Natural killer cell treated with Interleukin-12 subunit alpha and Interleukin-12 subunit beta and Interleukin-15 and Interleukin-18, amount 100 ng/mL, for 72 hours (primary cell): ENCODE measurements around the gene MEIS1. TPM values are rescaled to one million over a fixed set of nuclear protein-coding genes. Genes with fewer than 3 reads are reported as not detected.

Experiments used
- ATAC-seq, 2 donors: fragments of 150-1000 bp; cut with Tn5 transposase in 1 of 2; sonication (Bioruptor Pico), chemical (Tn5 transposase) in 1 of 2; 2 replicates each; pipeline ENCODE4 v1.10.0; 2021
- DNase-seq: peaks from one replicate; pipeline ENCODE4 v3.0.0; 2022; ENCODE audit warnings: low spot score
- H3K27ac Mint-ChIP-seq, 2 donors: 1 replicate in 1 of 2; 2 replicates in 1 of 2; pipeline ENCODE4 v1.8.0; 2022; ENCODE audit warnings: mixed read lengths in 2 of 2, mild to moderate bottlenecking in 1 of 2, moderate library complexity in 1 of 2
- H3K27me3 Mint-ChIP-seq, 2 donors: 1 replicate in 1 of 2; 2 replicates in 1 of 2; pipeline ENCODE4 v1.8.0; 2022; ENCODE audit warnings: mixed read lengths in 2 of 2
- H3K36me3 Mint-ChIP-seq: one replicate; pipeline ENCODE4 v1.8.0; 2022; ENCODE audit warnings: mixed read lengths
- H3K4me1 Mint-ChIP-seq, 2 donors: 1 replicate in 1 of 2; 2 replicates in 1 of 2; pipeline ENCODE4 v1.8.0; 2022; ENCODE audit warnings: low read depth in 2 of 2, mixed read lengths in 2 of 2, mild to moderate bottlenecking in 1 of 2
- H3K4me3 Mint-ChIP-seq: one replicate; pipeline ENCODE4 v1.8.0; 2022; ENCODE audit warnings: mixed read lengths
- H3K9me3 Mint-ChIP-seq: 2 replicates; pipeline ENCODE4 v1.8.0; 2022; ENCODE audit warnings: mixed read lengths
- total RNA-seq, 2 donors: library from RNA; stranded (reverse); gene quantifications; one replicate each; pipeline ENCODE4 v1.2.3, GENCODE V29; 2022

The MEIS1 gene
- total RNA-seq, 2 donors from 2014 or later: 0.53 to 3.6 TPM

DNA sequence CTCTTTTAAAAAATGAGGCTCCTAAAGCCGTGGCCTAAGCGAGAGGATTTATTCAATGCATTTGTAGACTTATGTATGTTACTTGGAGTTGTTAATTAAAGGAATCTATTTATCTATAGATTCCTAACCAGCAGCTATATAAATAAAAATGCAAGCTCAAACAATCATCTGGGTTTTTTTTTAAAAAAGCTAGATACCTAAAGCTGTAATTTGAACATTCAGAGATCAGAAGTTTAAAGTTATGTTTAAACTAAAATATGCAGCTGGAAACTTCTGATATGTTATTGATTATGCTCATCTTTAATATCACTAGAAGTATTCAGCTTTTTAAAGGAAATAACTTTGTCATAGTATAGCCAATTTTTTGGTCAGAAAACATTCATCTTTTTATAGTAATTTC is 1.0 kb downstream of the MEIS1 start:
- Mint-ChIP-seq H3K36me3 (peaks cover 4% of the 10 kb centered on the region), H3K4me1 (peaks cover 24 to 25% of the 10 kb centered on the region in 2 donors), H3K9me3 (no peaks in the 10 kb centered on the region), H3K27ac (no peak overlapping the region), H3K27me3 (peaks cover 48 to 75% of the 10 kb centered on the region in 2 donors), H3K4me3 (peak overlapping the region; percentile 87)
- DNase-seq (no peak), ATAC-seq (no peak)

- Mint-ChIP-seq H3K4me1 (peaks cover 24 to 25% of the 10 kb centered on the region in 2 donors), H3K9me3 (no peaks in the 10 kb centered on the region), H3K27me3 (peaks cover 52 to 75% of the 10 kb centered on the region in 2 donors), H3K4me3 (no peak overlapping the region), H3K36me3 (peaks cover 4% of the 10 kb centered on the region), H3K27ac (no peak overlapping the region)
- DNase-seq (no peak), ATAC-seq (no peak)
Measured at GRCh38 chr2:66436581-66437001, 1.7 kb downstream of the MEIS1 start.

GRCh38 chr2:66437109-66437690 is 2.3 kb downstream of the MEIS1 start:
- H3K27me3 Mint-ChIP-seq: peaks cover 54 to 75% of the 10 kb centered on the region in 2 donors
- DNase-seq: no peak
- no peak overlapping the region for H3K27ac Mint-ChIP-seq
- H3K4me3 Mint-ChIP-seq: peak overlapping the region; percentile 26
- peaks cover 4% of the 10 kb centered on the region for H3K36me3 Mint-ChIP-seq
- peaks cover 24 to 25% of the 10 kb centered on the region in 2 donors for H3K4me1 Mint-ChIP-seq
- no peaks in the 10 kb centered on the region for H3K9me3 Mint-ChIP-seq
- ATAC-seq: no peak

DNA sequence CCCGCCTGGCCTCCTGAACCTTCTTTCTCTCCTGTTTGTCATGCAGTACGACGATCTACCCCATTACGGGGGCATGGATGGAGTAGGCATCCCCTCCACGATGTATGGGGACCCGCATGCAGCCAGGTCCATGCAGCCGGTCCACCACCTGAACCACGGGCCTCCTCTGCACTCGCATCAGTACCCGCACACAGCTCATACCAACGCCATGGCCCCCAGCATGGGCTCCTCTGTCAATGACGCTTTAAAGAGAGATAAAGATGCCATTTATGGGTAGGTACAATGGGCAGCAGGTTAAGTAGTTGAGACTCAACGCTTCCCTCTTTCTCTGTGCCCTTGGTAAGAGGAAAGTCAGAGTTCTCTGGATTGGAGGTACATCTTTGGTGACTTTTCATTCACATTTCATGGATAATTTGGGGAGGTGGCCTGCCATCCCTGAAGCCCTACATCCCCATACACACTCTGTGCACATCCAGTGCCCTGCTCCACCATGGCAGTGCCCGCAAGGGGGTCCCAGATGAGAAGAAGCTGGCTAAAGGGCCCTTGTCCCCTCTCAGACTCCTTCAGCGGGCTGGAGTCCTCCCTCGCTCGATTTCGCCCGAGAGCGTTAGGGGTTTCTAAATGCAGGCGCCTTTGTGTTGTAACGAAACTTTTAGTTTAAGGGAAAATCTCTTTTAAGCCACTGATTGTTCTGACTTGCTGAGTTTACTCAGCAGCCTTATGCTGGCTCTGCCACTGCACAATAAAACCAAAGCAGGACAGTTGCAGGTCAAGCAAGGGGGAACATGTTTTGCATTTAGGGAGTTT is 3.0 kb downstream of the MEIS1 start:
- peak overlapping the region; percentile 26 for H3K4me3 Mint-ChIP-seq
- H3K36me3 Mint-ChIP-seq: peaks cover 4% of the 10 kb centered on the region
- H3K4me1 Mint-ChIP-seq: peaks cover 20% of the 10 kb centered on the region in 2 donors
- no peak overlapping the region for H3K27ac Mint-ChIP-seq
- no peaks in the 10 kb centered on the region for H3K9me3 Mint-ChIP-seq
- ATAC-seq: no peak
- DNase-seq: no peak
- peaks cover 53 to 68% of the 10 kb centered on the region in 2 donors for H3K27me3 Mint-ChIP-seq

GRCh38 chr2:66438498-66438833 is 3.5 kb downstream of the MEIS1 start:
- ATAC-seq: no peak
- H3K4me1 Mint-ChIP-seq: peaks cover 18 to 19% of the 10 kb centered on the region in 2 donors

GRCh38 chr2:66438891-66439811 is 4.2 kb downstream of the MEIS1 start:
- ATAC-seq: no peak
- peak overlapping the region; percentile 55 for H3K4me3 Mint-ChIP-seq
- peaks cover 14 to 16% of the 10 kb centered on the region in 2 donors for H3K4me1 Mint-ChIP-seq
- no peak overlapping the region for H3K27ac Mint-ChIP-seq
- H3K27me3 Mint-ChIP-seq: peaks cover 53 to 58% of the 10 kb centered on the region in 2 donors
- no peaks in the 10 kb centered on the region for H3K36me3 Mint-ChIP-seq
- H3K9me3 Mint-ChIP-seq: no peaks in the 10 kb centered on the region
- DNase-seq: no peak

More at GRCh38 chr2:66438498-66438833, 3.5 kb downstream of the MEIS1 start:
- H3K27ac Mint-ChIP-seq: no peak overlapping the region
- peaks cover 52 to 63% of the 10 kb centered on the region in 2 donors for H3K27me3 Mint-ChIP-seq
- no peak for DNase-seq
- no peaks in the 10 kb centered on the region for H3K9me3 Mint-ChIP-seq
- H3K4me3 Mint-ChIP-seq: no peak overlapping the region
- H3K36me3 Mint-ChIP-seq: peaks cover 2% of the 10 kb centered on the region

DNA sequence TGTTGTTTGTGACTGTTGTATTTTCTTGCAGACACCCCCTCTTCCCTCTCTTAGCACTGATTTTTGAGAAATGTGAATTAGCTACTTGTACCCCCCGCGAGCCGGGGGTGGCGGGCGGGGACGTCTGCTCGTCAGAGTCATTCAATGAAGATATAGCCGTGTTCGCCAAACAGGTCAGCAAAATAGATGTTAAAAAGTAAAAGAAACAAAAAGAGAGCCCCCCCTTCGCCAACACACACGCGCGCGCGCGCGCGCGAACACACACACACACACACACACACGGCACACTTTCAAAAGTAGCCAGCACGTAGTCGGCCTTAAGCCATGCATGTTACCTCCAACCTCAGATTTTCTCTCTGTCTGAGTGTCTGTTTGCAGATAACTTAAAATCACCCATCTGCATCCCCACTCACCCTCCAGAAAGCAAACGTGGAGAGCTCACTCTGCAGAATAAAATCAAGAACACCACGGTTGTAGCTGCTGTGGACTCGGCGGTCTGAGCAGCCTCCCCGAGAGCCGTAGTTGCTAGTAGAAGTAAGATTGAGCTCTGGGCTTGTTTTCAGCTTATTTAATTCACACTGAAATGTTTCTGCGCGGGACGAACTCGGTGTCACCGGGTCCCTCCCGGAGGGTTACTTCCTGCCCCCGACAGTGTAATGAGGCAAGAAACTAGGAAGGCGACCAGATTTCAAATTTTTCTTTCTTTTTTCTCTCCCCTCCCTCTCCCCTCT is 5.1 kb downstream of the MEIS1 start:
- peaks cover 7% of the 10 kb centered on the region in 2 donors for H3K4me1 Mint-ChIP-seq
- H3K9me3 Mint-ChIP-seq: no peaks in the 10 kb centered on the region
- H3K36me3 Mint-ChIP-seq: no peaks in the 10 kb centered on the region
- peaks cover 46 to 49% of the 10 kb centered on the region in 2 donors for H3K27me3 Mint-ChIP-seq
- DNase-seq (no peak), ATAC-seq (no peak)
- H3K4me3 Mint-ChIP-seq: peak overlapping the region; percentile 55
- no peak overlapping the region for H3K27ac Mint-ChIP-seq

DNA sequence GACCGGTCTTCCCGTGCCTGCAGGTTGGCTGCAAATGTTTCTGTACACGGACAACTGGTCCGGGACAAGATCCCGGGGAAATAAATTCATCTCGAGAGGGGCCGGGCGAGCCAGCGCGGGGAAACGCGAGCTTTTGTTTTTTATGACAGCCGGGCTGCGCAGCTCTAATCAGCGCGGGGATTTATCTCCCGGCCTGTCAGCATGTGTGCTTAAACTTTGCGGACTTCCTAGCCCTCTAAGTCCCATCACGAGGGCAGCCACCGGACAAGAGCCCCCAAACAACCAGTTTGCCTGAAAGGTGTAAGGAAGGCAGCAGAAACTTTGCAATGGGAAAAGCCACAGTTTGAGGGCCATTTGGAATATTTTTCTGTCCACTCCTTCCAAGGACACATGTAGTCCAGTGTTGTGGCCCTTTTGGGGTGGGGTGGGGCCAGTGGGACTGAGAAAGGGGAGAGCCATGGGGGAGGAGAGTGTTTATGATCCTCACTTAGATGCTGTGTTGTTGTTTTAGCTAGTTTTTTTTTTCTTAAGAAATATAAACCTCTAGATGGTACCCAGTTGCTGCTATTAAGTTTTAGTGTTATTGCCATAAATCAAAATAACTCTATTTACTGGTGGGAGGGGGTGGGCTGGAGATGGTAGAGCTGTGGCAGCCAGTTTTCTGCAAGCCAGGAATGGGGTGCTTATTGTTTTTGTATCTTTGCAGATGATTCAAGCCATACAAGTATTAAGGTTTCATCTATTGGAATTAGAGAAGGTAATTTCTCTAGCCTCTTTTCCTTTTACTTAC is 6.0 kb downstream of the MEIS1 start:
- ATAC-seq (no peak), DNase-seq (no peak)
- no peak overlapping the region for H3K4me3 Mint-ChIP-seq
- no peaks in the 10 kb centered on the region for H3K36me3 Mint-ChIP-seq
- H3K4me1 Mint-ChIP-seq: peaks cover 0 to 3% of the 10 kb centered on the region in 2 donors
- H3K9me3 Mint-ChIP-seq: no peaks in the 10 kb centered on the region
- no peak overlapping the region for H3K27ac Mint-ChIP-seq
- H3K27me3 Mint-ChIP-seq: peaks cover 38 to 40% of the 10 kb centered on the region in 2 donors

DNA sequence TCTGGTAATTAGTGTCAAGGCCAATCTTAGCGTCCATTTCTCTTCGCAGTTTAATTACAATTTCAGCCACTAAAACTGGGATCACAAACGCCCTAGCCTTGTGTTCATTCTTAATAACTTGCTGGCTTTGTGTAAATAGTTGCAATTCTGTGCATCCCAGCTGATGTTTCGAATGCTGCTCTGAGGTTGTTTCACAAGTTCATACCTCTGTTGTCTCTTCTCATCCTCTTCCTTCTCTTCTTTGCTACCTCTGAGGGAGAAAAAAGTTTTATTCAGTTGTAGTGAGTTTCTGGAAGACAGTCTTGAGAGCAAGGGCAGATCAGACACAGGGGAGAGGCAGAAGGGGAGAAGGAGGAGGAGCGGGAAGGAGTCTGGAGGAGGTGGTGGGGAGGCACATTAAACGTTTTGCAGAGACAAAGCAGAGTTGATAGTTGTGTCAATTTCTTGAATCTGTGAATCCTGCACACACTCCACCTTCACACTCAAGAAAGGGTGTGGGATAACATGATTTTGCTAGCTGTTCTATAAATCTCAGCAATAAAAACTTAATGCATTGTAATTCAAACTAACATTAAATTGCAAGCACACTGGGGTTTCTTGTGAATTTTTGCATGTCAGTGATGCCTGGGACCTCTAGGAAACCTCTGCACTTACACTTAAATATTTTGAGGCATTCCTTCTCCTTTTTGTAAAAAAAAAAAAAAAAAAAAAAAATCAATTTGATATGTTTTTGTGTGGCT is 6.8 kb downstream of the MEIS1 start:
- peaks cover 33 to 38% of the 10 kb centered on the region in 2 donors for H3K27me3 Mint-ChIP-seq

DNA sequence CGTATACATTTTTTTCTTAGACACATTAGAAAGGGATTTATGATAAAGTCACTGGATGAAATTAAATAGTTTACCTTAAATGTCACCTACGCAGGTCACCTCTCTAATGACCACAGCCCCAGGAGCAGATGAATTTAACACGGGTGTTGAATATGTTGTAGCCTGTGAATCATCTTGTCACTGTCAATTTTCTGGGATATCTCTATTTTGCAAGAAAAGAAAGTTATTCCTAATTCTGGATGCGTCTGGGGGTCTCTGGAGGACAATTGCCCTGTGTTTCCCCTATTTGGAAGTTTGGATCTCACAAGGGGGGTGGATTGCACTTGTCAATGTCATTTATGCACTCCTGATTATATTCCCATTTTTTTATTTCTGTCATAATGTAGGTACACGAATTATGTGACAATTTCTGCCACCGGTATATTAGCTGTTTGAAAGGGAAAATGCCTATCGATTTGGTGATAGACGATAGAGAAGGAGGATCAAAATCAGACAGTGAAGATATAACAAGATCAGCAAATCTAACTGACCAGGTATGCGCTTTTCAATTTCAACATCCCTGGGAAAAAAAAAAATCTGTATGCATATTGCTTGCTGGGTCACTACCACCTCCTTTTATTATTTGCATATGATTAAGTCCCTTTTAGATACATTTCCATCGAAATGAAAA is 7.7 kb downstream of the MEIS1 start:
- Mint-ChIP-seq H3K4me3 (no peak overlapping the region), H3K4me1 (peaks cover 0 to 3% of the 10 kb centered on the region in 2 donors), H3K36me3 (no peaks in the 10 kb centered on the region), H3K27me3 (peaks cover 30 to 36% of the 10 kb centered on the region in 2 donors), H3K27ac (no peak overlapping the region), H3K9me3 (no peaks in the 10 kb centered on the region)
- no peak for ATAC-seq
- no peak for DNase-seq

More for the DNA sequence above, 6.8 kb downstream of the MEIS1 start:
- peaks cover 0 to 3% of the 10 kb centered on the region in 2 donors for H3K4me1 Mint-ChIP-seq
- DNase-seq: no peak
- no peak overlapping the region for H3K27ac Mint-ChIP-seq
- H3K36me3 Mint-ChIP-seq: no peaks in the 10 kb centered on the region
- no peak overlapping the region for H3K4me3 Mint-ChIP-seq
- no peak for ATAC-seq
- no peaks in the 10 kb centered on the region for H3K9me3 Mint-ChIP-seq

- Mint-ChIP-seq H3K27me3 (peaks cover 34 to 37% of the 10 kb centered on the region in 2 donors), H3K9me3 (no peaks in the 10 kb centered on the region)
Measured at GRCh38 chr2:66443186-66443978, 8.5 kb downstream of the MEIS1 start.

More at GRCh38 chr2:66443186-66443978, 8.5 kb downstream of the MEIS1 start:
- Mint-ChIP-seq H3K36me3 (no peaks in the 10 kb centered on the region), H3K4me3 (no peak overlapping the region), H3K27ac (no peak overlapping the region), H3K4me1 (peaks cover 0 to 3% of the 10 kb centered on the region in 2 donors)
- ATAC-seq (no peak), DNase-seq (no peak)
